ENCODE data around the gene TTC7B.

TTC7B gene

GRCh38 chr14:90641615-90642243 lies 174.5 kb downstream of the TTC7B start:
- no peak for DNase-seq

GRCh38 chr14:90641168-90641567 lies 175.1 kb downstream of the TTC7B start:
- no peak for DNase-seq

GRCh38 chr14:90639641-90640040 lies 176.6 kb downstream of the TTC7B start:
- no peak for DNase-seq

GRCh38 chr14:90632871-90633270 lies 183.4 kb downstream of the TTC7B start:
- peak; percentile 39 for DNase-seq

GRCh38 chr14:90632451-90632850 lies 183.8 kb downstream of the TTC7B start:
- DNase-seq = no peak

- DNase-seq = no peak
These were observed 185.9 kb downstream of the TTC7B start for GRCh38 chr14:90630171-90630806.

GRCh38 chr14:90629471-90629870 lies 186.8 kb downstream of the TTC7B start:
- peak; percentile 28 for DNase-seq

GRCh38 chr14:90628825-90629224 lies 187.4 kb downstream of the TTC7B start:
- no peak for DNase-seq

GRCh38 chr14:90627478-90627877 lies 188.8 kb downstream of the TTC7B start:
- no peak for DNase-seq

GRCh38 chr14:90626550-90626949 lies 189.7 kb downstream of the TTC7B start:
- no peak for DNase-seq

GRCh38 chr14:90625445-90625844 lies 190.8 kb downstream of the TTC7B start:
- DNase-seq = no peak

- peak; percentile 52 for DNase-seq
These were observed 191.4 kb downstream of the TTC7B start for GRCh38 chr14:90624732-90625400.

GRCh38 chr14:90624227-90624626 lies 192.0 kb downstream of the TTC7B start:
- DNase-seq = no peak

GRCh38 chr14:90621201-90621600 lies 195.0 kb downstream of the TTC7B start:
- no peak for DNase-seq

- DNase-seq = peak; percentile 98
These were observed 195.6 kb downstream of the TTC7B start for GRCh38 chr14:90620568-90621077.

- no peak for DNase-seq
These were observed 196.3 kb downstream of the TTC7B start for GRCh38 chr14:90619911-90620310.

- no peak for DNase-seq
These were observed 198.3 kb downstream of the TTC7B start for GRCh38 chr14:90617961-90618360.

- no peak for DNase-seq
These were observed 199.3 kb downstream of the TTC7B start for GRCh38 chr14:90616881-90617280.

GRCh38 chr14:90616313-90616712 lies 199.9 kb downstream of the TTC7B start:
- DNase-seq = no peak

- DNase-seq = no peak
These were observed 200.6 kb downstream of the TTC7B start for GRCh38 chr14:90615517-90616060.

GRCh38 chr14:90614696-90615516 lies 201.3 kb downstream of the TTC7B start:
- DNase-seq = no peak

- no peak for DNase-seq
These were observed 202.2 kb downstream of the TTC7B start for GRCh38 chr14:90613997-90614396.

- DNase-seq = no peak
These were observed 202.8 kb downstream of the TTC7B start for GRCh38 chr14:90613453-90613852.

Data from NCI-H187 treated with DMSO at 0.1 percent for 48 hours (cell line).